A549 treated with RU486 at 1 μM for 4 hours (cell line): ENCODE measurements around the gene ASIC5. TPM values are rescaled to one million over a fixed set of nuclear protein-coding genes. Genes with fewer than 3 reads are reported as not detected.

Source experiments
- total RNA-seq: library from RNA; stranded (reverse); fragments of 200-300 nt; extraction: Qiagen RNA extraction; gene quantifications from 5 replicates; pipeline ENCODE4 v1.2.3, GENCODE V29; 2022; ENCODE audit warnings: low read depth

ASIC5 gene, protein sequence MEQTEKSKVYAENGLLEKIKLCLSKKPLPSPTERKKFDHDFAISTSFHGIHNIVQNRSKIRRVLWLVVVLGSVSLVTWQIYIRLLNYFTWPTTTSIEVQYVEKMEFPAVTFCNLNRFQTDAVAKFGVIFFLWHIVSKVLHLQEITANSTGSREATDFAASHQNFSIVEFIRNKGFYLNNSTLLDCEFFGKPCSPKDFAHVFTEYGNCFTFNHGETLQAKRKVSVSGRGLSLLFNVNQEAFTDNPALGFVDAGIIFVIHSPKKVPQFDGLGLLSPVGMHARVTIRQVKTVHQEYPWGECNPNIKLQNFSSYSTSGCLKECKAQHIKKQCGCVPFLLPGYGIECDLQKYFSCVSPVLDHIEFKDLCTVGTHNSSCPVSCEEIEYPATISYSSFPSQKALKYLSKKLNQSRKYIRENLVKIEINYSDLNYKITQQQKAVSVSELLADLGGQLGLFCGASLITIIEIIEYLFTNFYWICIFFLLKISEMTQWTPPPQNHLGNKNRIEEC
- total RNA-seq, result not detected in 5 replicates

DNA sequence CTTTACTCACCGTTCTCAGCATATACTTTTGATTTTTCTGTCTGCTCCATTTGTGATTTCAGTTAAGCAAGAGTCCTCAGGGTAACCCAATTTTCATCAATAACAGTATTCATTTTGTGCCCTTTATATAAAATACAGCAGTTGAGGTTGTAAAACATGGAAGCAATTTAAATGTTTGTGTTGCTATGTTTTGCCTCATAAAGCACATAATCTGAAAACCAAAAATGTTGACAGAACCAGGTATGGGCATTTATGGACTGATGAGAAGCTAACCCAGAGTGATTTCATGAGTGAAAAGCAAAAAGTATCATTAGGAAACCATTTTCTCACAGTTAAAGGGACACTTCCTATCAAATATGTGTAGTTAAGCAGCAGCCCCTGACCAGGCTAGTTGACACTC is at the start of gene ASIC5:
Gene ASIC5 (minus strand): TSS at position 101 of the 400 bp plus-strand sequence. CDS start 51 bp downstream, at position 50.

DNA sequence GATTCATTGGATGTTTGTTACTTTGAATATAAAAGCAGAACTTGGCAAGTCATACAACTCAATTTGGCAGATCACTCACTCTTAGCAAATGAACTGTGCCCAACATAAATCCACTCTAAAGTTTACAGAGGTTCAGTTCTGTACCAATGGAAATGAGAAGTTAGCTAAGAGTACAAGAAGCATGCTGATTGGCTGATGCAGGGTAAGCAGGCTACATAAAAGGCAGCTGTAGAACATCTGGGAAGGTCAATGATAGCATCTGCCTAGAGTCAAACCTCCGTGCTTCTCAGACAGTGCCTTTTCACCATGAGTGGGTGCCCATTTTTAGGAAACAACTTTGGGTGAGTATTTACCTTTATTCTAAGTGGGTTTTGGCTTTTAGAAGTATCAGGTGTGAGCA is 37.4 kb upstream of the ASIC5 start, which contains the start of gene TDO2:
Gene TDO2 (plus strand): TSS at position 244 of the 400 bp plus-strand sequence. CDS start 63 bp downstream, at position 307.

Other genes starting within 250 kb of the ASIC5 start
- not detected in 5 replicates for gene GUCY1A1, start 199.4 kb downstream of the ASIC5 start, total RNA-seq
- gene GUCY1B1, start 107.3 kb downstream of the ASIC5 start, total RNA-seq, result 0.16 to 0.40 TPM (median 0.27 TPM) in 5 replicates
- gene TDO2, start 37.4 kb upstream of the ASIC5 start, total RNA-seq, result 0.60 to 1.3 TPM (median 0.94 TPM) in 5 replicates
- gene CTSO, start 87.6 kb upstream of the ASIC5 start, total RNA-seq, result 0.57 to 1.3 TPM (median 1.0 TPM) in 5 replicates